Body of pancreas (tissue), 4 donors: ENCODE results near the gene CCDC170. TPM values are rescaled to one million over a fixed set of nuclear protein-coding genes. Genes with fewer than 3 reads are reported as not detected.

Source experiments
- ATAC-seq: fragments of 150-250 bp; one replicate; pipeline ENCODE4 v1.9.1; 2016
- DNase-seq, 4 donors: peaks; one replicate each; pipeline ENCODE4 v3.0.0-alpha.2; 2019
- H3K27ac ChIP-seq, 4 donors: fragments of 200-600 bp; sonication (generic); 1 replicate in 3 of 4; 2 replicates in 1 of 4; pipeline versions ENCODE4 v1.5.1 to v1.6.1; 2016 to 2019; ENCODE audit warnings: mild to moderate bottlenecking in 1 of 4, mixed read lengths in 1 of 4, moderate library complexity in 1 of 4
- H3K27me3 ChIP-seq, 2 donors: fragments of 200-600 bp; sonication (generic); one replicate each; pipeline ENCODE4 v1.6.0; 2016; ENCODE audit warnings: mild to moderate bottlenecking in 1 of 2
- H3K36me3 ChIP-seq, 2 donors: fragments of 200-600 bp; sonication (generic); replicated peaks in 1 of 2; 2 replicates each; pipeline ENCODE4 v1.5.1; 2016; ENCODE audit warnings: low read depth in 2 of 2; ENCODE audit not compliant: insufficient read depth in 1 of 2
- H3K4me1 ChIP-seq: fragments of 200-600 bp; sonication (generic); one replicate; pipeline ENCODE4 v1.6.0; 2016
- H3K4me3 ChIP-seq, 2 donors: fragments of 200-600 bp; sonication (generic); 1 replicate in 1 of 2; 2 replicates in 1 of 2; pipeline ENCODE4 v1.5.1; 2016 to 2019
- H3K9me3 ChIP-seq, 3 donors: fragments of 200-600 bp; sonication (generic); 1 replicate in 2 of 3; 2 replicates in 1 of 3; pipeline ENCODE4 v1.5.1; 2016
- CTCF ChIP-seq, 7 experiments: fragments of 450-650 bp in 4 of 7; fragments of 200-600 bp in 3 of 7; sonication (generic) in 3 of 7; IDR thresholded peaks; one replicate each; pipeline ENCODE4 v1.5.1; 2016 to 2019; ENCODE audit warnings: antibody characterized with exemption in 7 of 7
- POLR2A ChIP-seq, 3 donors: fragments of 450-650 bp; IDR thresholded peaks; one replicate each; pipeline ENCODE4 v1.6.1; 2016; ENCODE audit warnings: antibody characterized with exemption in 3 of 3, mild to moderate bottlenecking in 2 of 3
- WGBS, 2 donors: methylation state at CpG; one replicate each; pipeline ENCODE4 v1.1.5; 2017; 5-methylcytosine and 5-hydroxymethylcytosine counted together
- intact Hi-C: fragments of 100-400 bp; cut with DNase I; formaldehyde crosslinking; loops from one replicate; pipeline ENCODE4 v1.15.1; 2023
- total RNA-seq, 2 donors: library from RNA; depleted of rRNA; stranded (reverse); fragments of >200 nt; gene quantifications; one replicate each; pipeline ENCODE4 v1.1.0, GENCODE V29; 2016

Gene CCDC170
- total RNA-seq, 2 donors from 2014 or later, result 2.1 TPM; not detected in 1

- H3K27ac ChIP-seq, result no peak overlapping the region
- ATAC-seq, result no peak
These were observed 131.2 kb downstream of the CCDC170 start for GRCh38 chr6:151624900-151625536.

DNA sequence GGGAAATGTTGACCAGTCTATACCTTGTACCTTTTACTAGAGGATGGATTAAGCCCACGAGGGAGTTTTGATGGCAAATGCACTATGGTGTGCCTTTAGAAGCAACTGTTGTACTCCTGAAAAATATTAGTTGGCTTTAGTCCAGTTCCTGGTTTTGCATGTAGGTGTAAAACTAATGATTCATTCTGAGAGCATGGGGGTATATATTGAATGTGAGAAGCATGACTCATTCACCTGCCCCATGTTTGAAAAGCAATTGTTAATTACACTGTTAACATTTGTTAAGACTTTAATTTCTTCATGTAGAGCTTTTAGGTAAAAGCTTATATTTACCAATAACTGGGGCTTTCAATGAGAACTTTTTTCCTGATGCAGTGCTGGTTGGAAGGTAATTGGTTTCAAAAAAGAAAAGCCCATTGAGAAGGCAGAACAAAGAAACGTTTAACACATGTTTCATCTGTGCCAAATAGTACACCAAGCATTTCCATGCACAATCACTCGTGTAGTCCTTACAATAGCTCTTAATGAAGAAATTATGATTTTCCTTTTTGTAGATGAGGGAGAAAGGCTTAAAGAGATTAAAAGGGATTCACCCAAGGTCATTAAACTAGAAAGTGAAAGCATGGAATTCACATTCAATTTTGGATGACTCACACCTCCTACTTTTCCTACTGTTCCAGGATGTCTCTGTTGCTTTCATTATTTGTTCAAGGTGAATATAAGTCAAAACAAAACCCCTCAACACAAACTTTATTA is 134.1 kb downstream of the CCDC170 start:
- DNase-seq, result no peak

More at GRCh38 chr6:151624900-151625536, 131.2 kb downstream of the CCDC170 start:
- intact Hi-C loops, result no loop called here
- Histone ChIP-seq H3K9me3 (no peaks in the 10 kb centered on the region), H3K27me3 (no peaks in the 10 kb centered on the region), H3K36me3 (no peaks in the 10 kb centered on the region), H3K4me3 (no peak overlapping the region), H3K4me1 (peaks cover 3% of the 10 kb centered on the region)
- whole genome bisulfite sequencing, 2 donors, result 91% methylated on average over 7 of the region's 7 CpGs
- no peak for DNase-seq
- no peak for TF ChIP-seq CTCF (IDR thresholded peaks at IDR 0.05)
- no peak for TF ChIP-seq POLR2A (IDR thresholded peaks at IDR 0.05)

GRCh38 chr6:151629791-151630190 is 136.0 kb downstream of the CCDC170 start:
- Histone ChIP-seq H3K4me3 (no peak overlapping the region), H3K4me1 (peaks cover 7% of the 10 kb centered on the region), H3K36me3 (no peaks in the 10 kb centered on the region), H3K9me3 (no peaks in the 10 kb centered on the region), H3K27me3 (no peaks in the 10 kb centered on the region), H3K27ac (no peak overlapping the region)
- TF ChIP-seq POLR2A (IDR thresholded peaks at IDR 0.05), result no peak
- no peak for TF ChIP-seq CTCF (IDR thresholded peaks at IDR 0.05)
- WGBS, 2 donors, result 17 to 26% methylated on average over 3 to 4 of the region's 4 CpGs
- no peak for ATAC-seq
- peak in 3 of 4 donors; percentile 24 to 33 (median 25) for DNase-seq
- intact Hi-C loops, result no loop called here

More for the DNA sequence above, 134.1 kb downstream of the CCDC170 start:
- peaks cover 3% of the 10 kb centered on the region for H3K4me1 ChIP-seq
- no peaks in the 10 kb centered on the region for H3K36me3 ChIP-seq
- WGBS, 2 donors, result 46 to 55% methylated on average over 3 of the region's 3 CpGs
- TF ChIP-seq CTCF (IDR thresholded peaks at IDR 0.05) (no peak), POLR2A (IDR thresholded peaks at IDR 0.05) (no peak)
- H3K27ac ChIP-seq, result peak overlapping the region in 1 of 4 donors; percentile 7
- no peak overlapping the region for H3K4me3 ChIP-seq
- no peak for ATAC-seq
- intact Hi-C loops, result no loop called here
- no peaks in the 10 kb centered on the region for H3K27me3 ChIP-seq
- H3K9me3 ChIP-seq, result no peaks in the 10 kb centered on the region

GRCh38 chr6:151630387-151630786 is 136.6 kb downstream of the CCDC170 start:
- DNase-seq (no peak), ATAC-seq (no peak)
- no peaks in the 10 kb centered on the region for H3K36me3 ChIP-seq
- no peaks in the 10 kb centered on the region for H3K27me3 ChIP-seq
- no peak overlapping the region for H3K4me3 ChIP-seq
- no peak overlapping the region for H3K27ac ChIP-seq
- H3K9me3 ChIP-seq, result no peaks in the 10 kb centered on the region
- TF ChIP-seq POLR2A (IDR thresholded peaks at IDR 0.05) (no peak), CTCF (IDR thresholded peaks at IDR 0.05) (no peak)
- intact Hi-C loops, result no loop called here
- H3K4me1 ChIP-seq, result peaks cover 7% of the 10 kb centered on the region
